Pulmonary artery endothelial cell (primary cell): Measurements from ENCODE around the gene TMEM179. TPM values are rescaled to one million over a fixed set of nuclear protein-coding genes. Genes with fewer than 3 reads are reported as not detected.
"Not testable (repeated sequence)": the region's sequence is repeated elsewhere in the genome, so short reads cannot be mapped to it uniquely, and the experiment has no call there.

ENCODE experiments used
- DNase-seq: peaks from one replicate; pipeline ENCODE4 v3.0.0-alpha.2; 2011; ENCODE audit warnings: low read depth, low spot score
- total RNA-seq: library from RNA; depleted of rRNA; stranded (reverse); fragments of >200 nt; gene quantifications from 2 replicates; pipeline ENCODE4 v1.2.3, GENCODE V29; 2014

Gene TMEM179
- total RNA-seq, 1 donor from 2014 or later: 0.13 TPM

GRCh38 chr14:104638190-104638589, 33.6 kb upstream of the TMEM179 start:
- no peak for DNase-seq

- no peak for DNase-seq
Measured at GRCh38 chr14:104637546-104638003, 33.0 kb upstream of the TMEM179 start.

GRCh38 chr14:104636846-104637545, 32.4 kb upstream of the TMEM179 start:
- DNase-seq: not testable (repeated sequence)

- DNase-seq: no peak
Measured at GRCh38 chr14:104636131-104636530, 31.6 kb upstream of the TMEM179 start.

- no peak for DNase-seq
Measured at GRCh38 chr14:104635717-104636116, 31.1 kb upstream of the TMEM179 start.

- DNase-seq: no peak
Measured at GRCh38 chr14:104634886-104635570, 30.5 kb upstream of the TMEM179 start.

- no peak for DNase-seq
Measured at GRCh38 chr14:104634138-104634760, 29.7 kb upstream of the TMEM179 start.

- DNase-seq: no peak
Measured at GRCh38 chr14:104633276-104634137, 28.9 kb upstream of the TMEM179 start.

- DNase-seq: no peak
Measured at GRCh38 chr14:104632781-104633180, 28.2 kb upstream of the TMEM179 start.

- DNase-seq: no peak
Measured at GRCh38 chr14:104624939-104625338, 20.4 kb upstream of the TMEM179 start.

GRCh38 chr14:104614126-104614812, 9.7 kb upstream of the TMEM179 start:
- no peak for DNase-seq

GRCh38 chr14:104611881-104612280, 7.3 kb upstream of the TMEM179 start:
- DNase-seq: no peak

- no peak for DNase-seq
Measured at GRCh38 chr14:104610749-104611310, 6.3 kb upstream of the TMEM179 start.

- no peak for DNase-seq
Measured at GRCh38 chr14:104609666-104610065, 5.1 kb upstream of the TMEM179 start.

- DNase-seq: no peak
Measured at GRCh38 chr14:104603711-104604401, 716 bp downstream of the TMEM179 start.

- DNase-seq: no peak
Measured at GRCh38 chr14:104602933-104603325, 1.6 kb downstream of the TMEM179 start.

GRCh38 chr14:104602315-104602932, 2.1 kb downstream of the TMEM179 start:
- DNase-seq: no peak

- DNase-seq: no peak
Measured at GRCh38 chr14:104601786-104602185, 2.8 kb downstream of the TMEM179 start.

- no peak for DNase-seq
Measured at GRCh38 chr14:104600805-104601204, 3.8 kb downstream of the TMEM179 start.
